Keratinocyte (primary cell): ENCODE data around the gene ACBD6.

Experiments used
- CTCF ChIP-seq, 3 experiments: IDR thresholded peaks in 1 of 3; conservative IDR thresholded peaks in 1 of 3; optimal IDR thresholded peaks in 1 of 3; 2 replicates in 2 of 3; 3 replicates in 1 of 3; pipeline versions ENCODE3 to v1.5.1; 2011; ENCODE audit warnings: low read length in 3 of 3, mild to moderate bottlenecking in 3 of 3, moderate library complexity in 2 of 3, control low read depth in 1 of 3, inconsistent platforms in 1 of 3; ENCODE audit not compliant: insufficient read depth in 2 of 3; ENCODE audit errors: extremely low read depth in 1 of 3
- EZH2 ChIP-seq: IDR thresholded peaks from one replicate; pipeline ENCODE4 v1.6.1; 2012; ENCODE audit warnings: inconsistent platforms, mild to moderate bottlenecking, low read length, moderate library complexity

- TF ChIP-seq CTCF (optimal IDR thresholded peaks at IDR 0.05 in 1 of 3, IDR thresholded peaks at IDR 0.05 in 1 of 3, conservative IDR thresholded peaks at IDR 0.05 in 1 of 3; ENCODE audit: extremely low read depth in 1 of 3, insufficient read depth in 2 of 3, low read length in 3 of 3) (no peak), EZH2 (no peak)
These were observed 254.2 kb downstream of the ACBD6 start for GRCh38 chr1:180248176-180248575.
